Astrocyte (in vitro differentiated cells and primary cell): ENCODE data around the gene COMMD1. TPM values are rescaled to one million over a fixed set of nuclear protein-coding genes. Genes with fewer than 3 reads are reported as not detected.

Experiments
- DNase-seq: peaks from one replicate; pipeline ENCODE4 v3.0.0-alpha.2; 2010; ENCODE audit warnings: low read depth
- FAIRE-seq: peaks from 2 replicates; lab custom pipeline; 2011; peaks lifted over from hg19 to GRCh38; lab: Jason Lieb, UNC
- H2AFZ ChIP-seq: 2 replicates; pipeline ENCODE4 v1.6.0; 2012; ENCODE audit warnings: low read depth, low read length, inconsistent platforms
- H3K27ac ChIP-seq: 2 replicates; pipeline ENCODE4 v1.5.1; 2011; ENCODE audit warnings: low read depth, low read length, inconsistent platforms
- H3K27me3 ChIP-seq: 2 replicates; pipeline ENCODE4 v1.6.0; 2011; ENCODE audit warnings: low read length, inconsistent platforms; ENCODE audit not compliant: insufficient read depth
- H3K36me3 ChIP-seq: 2 replicates; pipeline ENCODE4 v1.5.1; 2011; ENCODE audit warnings: low read length, inconsistent platforms; ENCODE audit not compliant: insufficient read depth
- H3K4me1 ChIP-seq: 2 replicates; pipeline ENCODE4 v1.5.1; 2011; ENCODE audit warnings: low read length, inconsistent platforms; ENCODE audit not compliant: insufficient read depth
- H3K4me2 ChIP-seq: 2 replicates; pipeline ENCODE4 v1.6.0; 2012; ENCODE audit warnings: low read length, inconsistent platforms
- H3K4me3 ChIP-seq: 2 replicates; pipeline ENCODE4 v1.5.1; 2011; ENCODE audit warnings: low read depth, mild to moderate bottlenecking, low read length, inconsistent platforms; ENCODE audit not compliant: insufficient read depth
- H3K79me2 ChIP-seq: 2 replicates; pipeline ENCODE4 v1.6.0; 2012; ENCODE audit warnings: mild to moderate bottlenecking, low read length, inconsistent platforms; ENCODE audit not compliant: insufficient read depth
- H3K9ac ChIP-seq: 2 replicates; pipeline ENCODE4 v1.6.0; 2012; ENCODE audit warnings: mild to moderate bottlenecking, low read length, inconsistent platforms
- H3K9me3 ChIP-seq: 2 replicates; pipeline ENCODE4 v1.5.1; 2012; ENCODE audit warnings: low read depth, mild to moderate bottlenecking, low read length, inconsistent platforms; ENCODE audit not compliant: insufficient read depth
- H4K20me1 ChIP-seq: 2 replicates; pipeline ENCODE4 v1.6.0; 2012; ENCODE audit warnings: low read length, inconsistent platforms; ENCODE audit not compliant: insufficient read depth
- H3K27ac Mint-ChIP-seq: one replicate; pipeline ENCODE4 v1.8.0; 2021; ENCODE audit warnings: mild to moderate bottlenecking, mixed read lengths; ENCODE audit not compliant: unreplicated experiment
- H3K27me3 Mint-ChIP-seq: one replicate; pipeline ENCODE4 v1.8.0; 2021; ENCODE audit warnings: low read depth, mixed read lengths; ENCODE audit not compliant: unreplicated experiment
- H3K36me3 Mint-ChIP-seq: one replicate; pipeline ENCODE4 v1.8.0; 2021; ENCODE audit warnings: low read depth, mixed read lengths; ENCODE audit not compliant: unreplicated experiment
- H3K4me1 Mint-ChIP-seq: one replicate; pipeline ENCODE4 v1.8.0; 2021; ENCODE audit warnings: low read depth, mixed read lengths; ENCODE audit not compliant: unreplicated experiment
- H3K4me3 Mint-ChIP-seq: one replicate; pipeline ENCODE4 v1.8.0; 2021; ENCODE audit warnings: mild to moderate bottlenecking, moderate library complexity, mixed read lengths; ENCODE audit not compliant: unreplicated experiment
- H3K9me3 Mint-ChIP-seq: one replicate; pipeline ENCODE4 v1.8.0; 2021; ENCODE audit warnings: mild to moderate bottlenecking, mixed read lengths; ENCODE audit not compliant: unreplicated experiment
- CTCF ChIP-seq: IDR thresholded peaks from 2 replicates; pipeline ENCODE4 v1.5.1; 2011; ENCODE audit warnings: low read depth, mild to moderate bottlenecking, inconsistent platforms, low read length, moderate library complexity; ENCODE audit not compliant: insufficient read depth
- EZH2 ChIP-seq: IDR thresholded peaks from 2 replicates; pipeline ENCODE4 v1.6.1; 2012; ENCODE audit warnings: mild to moderate bottlenecking, low read length, inconsistent platforms; ENCODE audit not compliant: insufficient read depth
- total RNA-seq: library from RNA; stranded (reverse); gene quantifications from 2 replicates; pipeline ENCODE4 v1.2.1, GENCODE V29; 2021

COMMD1 gene
- total RNA-seq, 1 donor from 2014 or later, result 32.0 TPM

- no peaks in the 10 kb centered on the region for H3K79me2 ChIP-seq
- Mint-ChIP-seq H3K4me1 (peaks cover 3% of the 10 kb centered on the region), H3K27me3 (no peaks in the 10 kb centered on the region), H3K36me3 (no peaks in the 10 kb centered on the region), H3K4me3 (no peak overlapping the region), H3K27ac (no peak overlapping the region), H3K9me3 (no peaks in the 10 kb centered on the region)
- H3K36me3 ChIP-seq, result no peaks in the 10 kb centered on the region
- no peak overlapping the region for H3K27ac ChIP-seq
- no peak overlapping the region for H2AFZ ChIP-seq
- H3K4me3 ChIP-seq, result no peak overlapping the region
- H3K27me3 ChIP-seq, result no peaks in the 10 kb centered on the region
- DNase-seq (no peak), FAIRE-seq (no peak)
- no peak overlapping the region for H3K9ac ChIP-seq
- H3K4me1 ChIP-seq, result no peaks in the 10 kb centered on the region
- no peaks in the 10 kb centered on the region for H3K9me3 ChIP-seq
- TF ChIP-seq CTCF (no peak), EZH2 (no peak)
- no peaks in the 10 kb centered on the region for H4K20me1 ChIP-seq
- H3K4me2 ChIP-seq, result no peak overlapping the region
Measured at GRCh38 chr2:62054916-62055450, 149.5 kb downstream of the COMMD1 start.

- FAIRE-seq (no peak), DNase-seq (no peak)
- Histone ChIP-seq H3K27me3 (no peaks in the 10 kb centered on the region), H3K4me3 (no peak overlapping the region), H3K9ac (no peak overlapping the region), H3K4me2 (no peak overlapping the region), H3K9me3 (no peaks in the 10 kb centered on the region), H3K4me1 (no peaks in the 10 kb centered on the region), H4K20me1 (no peaks in the 10 kb centered on the region), H3K36me3 (no peaks in the 10 kb centered on the region), H2AFZ (no peak overlapping the region), H3K79me2 (no peaks in the 10 kb centered on the region), H3K27ac (no peak overlapping the region)
- no peaks in the 10 kb centered on the region for H3K36me3 Mint-ChIP-seq
- no peak for TF ChIP-seq CTCF
- no peak for TF ChIP-seq EZH2
- no peak overlapping the region for H3K4me3 Mint-ChIP-seq
- no peaks in the 10 kb centered on the region for H3K4me1 Mint-ChIP-seq
- no peak overlapping the region for H3K27ac Mint-ChIP-seq
- H3K27me3 Mint-ChIP-seq, result no peaks in the 10 kb centered on the region
- H3K9me3 Mint-ChIP-seq, result no peaks in the 10 kb centered on the region
Measured at GRCh38 chr2:62055724-62056336, 150.4 kb downstream of the COMMD1 start.

GRCh38 chr2:62056341-62056740, 150.9 kb downstream of the COMMD1 start:
- DNase-seq (no peak), FAIRE-seq (no peak)
- H3K27ac ChIP-seq, result no peak overlapping the region
- no peaks in the 10 kb centered on the region for H3K27me3 Mint-ChIP-seq
- no peak overlapping the region for H2AFZ ChIP-seq
- no peaks in the 10 kb centered on the region for H3K36me3 ChIP-seq
- H3K79me2 ChIP-seq, result no peaks in the 10 kb centered on the region
- H3K9ac ChIP-seq, result no peak overlapping the region
- H4K20me1 ChIP-seq, result no peaks in the 10 kb centered on the region
- no peak overlapping the region for H3K4me3 Mint-ChIP-seq
- H3K27ac Mint-ChIP-seq, result no peak overlapping the region
- no peaks in the 10 kb centered on the region for H3K4me1 ChIP-seq
- no peak overlapping the region for H3K4me2 ChIP-seq
- H3K4me1 Mint-ChIP-seq, result no peaks in the 10 kb centered on the region
- no peaks in the 10 kb centered on the region for H3K9me3 Mint-ChIP-seq
- no peaks in the 10 kb centered on the region for H3K27me3 ChIP-seq
- H3K36me3 Mint-ChIP-seq, result no peaks in the 10 kb centered on the region
- no peaks in the 10 kb centered on the region for H3K9me3 ChIP-seq
- TF ChIP-seq CTCF (no peak), EZH2 (no peak)
- no peak overlapping the region for H3K4me3 ChIP-seq
